ENCODE results near the gene CFAP97D2.

DNA sequence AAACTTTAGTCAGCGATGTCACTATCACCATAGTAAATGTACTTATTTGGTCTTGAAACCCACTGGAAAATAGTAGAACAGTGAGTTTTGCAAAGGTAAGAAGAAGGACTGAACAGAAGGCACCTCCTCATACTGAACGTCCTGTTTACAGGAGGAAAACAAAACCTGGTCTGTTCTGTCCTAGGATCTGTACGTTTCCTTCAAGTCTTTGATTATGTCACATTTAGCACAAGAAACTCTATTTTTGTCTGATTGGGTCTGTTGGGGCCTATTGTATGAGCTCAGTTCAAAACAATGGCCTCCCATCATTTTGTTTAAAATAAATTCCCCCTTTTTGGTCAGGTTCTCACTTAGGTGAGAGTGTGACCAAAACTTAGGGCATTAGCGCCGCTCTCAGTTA is 11.2 kb upstream of the CFAP97D2 start:
- TF ChIP-seq, protein P1, sequence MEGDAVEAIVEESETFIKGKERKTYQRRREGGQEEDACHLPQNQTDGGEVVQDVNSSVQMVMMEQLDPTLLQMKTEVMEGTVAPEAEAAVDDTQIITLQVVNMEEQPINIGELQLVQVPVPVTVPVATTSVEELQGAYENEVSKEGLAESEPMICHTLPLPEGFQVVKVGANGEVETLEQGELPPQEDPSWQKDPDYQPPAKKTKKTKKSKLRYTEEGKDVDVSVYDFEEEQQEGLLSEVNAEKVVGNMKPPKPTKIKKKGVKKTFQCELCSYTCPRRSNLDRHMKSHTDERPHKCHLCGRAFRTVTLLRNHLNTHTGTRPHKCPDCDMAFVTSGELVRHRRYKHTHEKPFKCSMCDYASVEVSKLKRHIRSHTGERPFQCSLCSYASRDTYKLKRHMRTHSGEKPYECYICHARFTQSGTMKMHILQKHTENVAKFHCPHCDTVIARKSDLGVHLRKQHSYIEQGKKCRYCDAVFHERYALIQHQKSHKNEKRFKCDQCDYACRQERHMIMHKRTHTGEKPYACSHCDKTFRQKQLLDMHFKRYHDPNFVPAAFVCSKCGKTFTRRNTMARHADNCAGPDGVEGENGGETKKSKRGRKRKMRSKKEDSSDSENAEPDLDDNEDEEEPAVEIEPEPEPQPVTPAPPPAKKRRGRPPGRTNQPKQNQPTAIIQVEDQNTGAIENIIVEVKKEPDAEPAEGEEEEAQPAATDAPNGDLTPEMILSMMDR (CRISPR knock-in tag; IDR thresholded peaks at IDR 0.05) = no peak
- TF ChIP-seq FOSL1 (CRISPR knock-in tag; IDR thresholded peaks at IDR 0.05; ENCODE audit: borderline replicate concordance) (no peak), KDM2A (CRISPR knock-in tag; IDR thresholded peaks at IDR 0.05; ENCODE audit: borderline replicate concordance, low read depth) (no peak), TIGD3 (CRISPR knock-in tag; IDR thresholded peaks at IDR 0.05; ENCODE audit: borderline replicate concordance) (no peak), EP300 (IDR thresholded peaks at IDR 0.05; ENCODE audit: low read depth in 2 of 2, low read length in 2 of 2) (no peak), EP300 (CRISPR knock-in tag; IDR thresholded peaks at IDR 0.05; ENCODE audit: borderline replicate concordance) (no peak), ZBTB42 (CRISPR knock-in tag; IDR thresholded peaks at IDR 0.05) (no peak), MED8 (CRISPR knock-in tag; IDR thresholded peaks at IDR 0.05; ENCODE audit: insufficient replicate concordance) (no peak), EZH2 (conservative IDR thresholded peaks at IDR 0.05; ENCODE audit: low read depth, low read length) (no peak), ZNF335 (CRISPR knock-in tag; IDR thresholded peaks at IDR 0.05) (no peak), ZNF253 (CRISPR knock-in tag; IDR thresholded peaks at IDR 0.05; ENCODE audit: borderline replicate concordance) (no peak), POLR2A (IDR thresholded peaks at IDR 0.05; ENCODE audit: insufficient read depth in 1 of 2, low read depth in 2 of 2, low read length in 2 of 2) (no peak), KAT8 (CRISPR knock-in tag; IDR thresholded peaks at IDR 0.05) (no peak)
- TF ChIP-seq, protein P2, sequence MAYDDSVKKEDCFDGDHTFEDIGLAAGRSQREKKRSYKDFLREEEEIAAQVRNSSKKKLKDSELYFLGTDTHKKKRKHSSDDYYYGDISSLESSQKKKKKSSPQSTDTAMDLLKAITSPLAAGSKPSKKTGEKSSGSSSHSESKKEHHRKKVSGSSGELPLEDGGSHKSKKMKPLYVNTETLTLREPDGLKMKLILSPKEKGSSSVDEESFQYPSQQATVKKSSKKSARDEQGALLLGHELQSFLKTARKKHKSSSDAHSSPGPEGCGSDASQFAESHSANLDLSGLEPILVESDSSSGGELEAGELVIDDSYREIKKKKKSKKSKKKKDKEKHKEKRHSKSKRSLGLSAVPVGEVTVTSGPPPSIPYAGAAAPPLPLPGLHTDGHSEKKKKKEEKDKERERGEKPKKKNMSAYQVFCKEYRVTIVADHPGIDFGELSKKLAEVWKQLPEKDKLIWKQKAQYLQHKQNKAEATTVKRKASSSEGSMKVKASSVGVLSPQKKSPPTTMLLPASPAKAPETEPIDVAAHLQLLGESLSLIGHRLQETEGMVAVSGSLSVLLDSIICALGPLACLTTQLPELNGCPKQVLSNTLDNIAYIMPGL (CRISPR knock-in tag; IDR thresholded peaks at IDR 0.05; ENCODE audit: borderline replicate concordance in 1 of 2, low read depth in 1 of 2) = no peak

Data from HepG2 (cell line).